Parathyroid adenoma (tissue), 2 donors: ENCODE measurements around the gene FBXO42.

ENCODE experiments used
- H2AFZ ChIP-seq: fragments of 300-600 bp; sonication (generic); one replicate; pipeline ENCODE4 v1.7.0; 2017; ENCODE audit warnings: antibody characterized with exemption, mild to moderate bottlenecking
- H3K27ac ChIP-seq: fragments of 300-600 bp; sonication (generic); one replicate; pipeline ENCODE4 v1.7.0; 2017
- H3K27me3 ChIP-seq: fragments of 300-600 bp; sonication (generic); one replicate; pipeline ENCODE4 v1.7.0; 2017; ENCODE audit warnings: low read length; ENCODE audit not compliant: control insufficient read depth, insufficient read depth
- H3K36me3 ChIP-seq: fragments of 300-600 bp; sonication (generic); one replicate; pipeline ENCODE4 v1.7.0; 2017; ENCODE audit warnings: low read length; ENCODE audit not compliant: control insufficient read depth, insufficient read depth
- H3K4me1 ChIP-seq: fragments of 300-600 bp; sonication (generic); one replicate; pipeline ENCODE4 v1.7.0; 2017; ENCODE audit warnings: control low read depth
- H3K4me2 ChIP-seq: fragments of 300-600 bp; sonication (generic); one replicate; pipeline ENCODE4 v1.7.0; 2017; ENCODE audit warnings: low read length
- H3K4me3 ChIP-seq: fragments of 300-600 bp; sonication (generic); one replicate; pipeline ENCODE4 v1.7.0; 2017; ENCODE audit warnings: low read depth, low read length
- H3K79me2 ChIP-seq: fragments of 300-600 bp; sonication (generic); one replicate; pipeline ENCODE4 v1.7.0; 2017; ENCODE audit warnings: control low read depth
- H3K9ac ChIP-seq: fragments of 300-600 bp; sonication (generic); one replicate; pipeline ENCODE4 v1.7.0; 2017; ENCODE audit warnings: mild to moderate bottlenecking
- H3K9me3 ChIP-seq: fragments of 300-600 bp; sonication (generic); one replicate; pipeline ENCODE4 v1.7.0; 2017; ENCODE audit warnings: low read length; ENCODE audit not compliant: control insufficient read depth
- TF ChIP-seq, protein P1 (sequence below): fragments of 300-600 bp; sonication (generic); IDR thresholded peaks from one replicate; pipeline ENCODE4 v1.7.0; 2017; ENCODE audit warnings: antibody characterized with exemption, mild to moderate bottlenecking
- donor health status: primary hyperparathyroidism.

Gene FBXO42

GRCh38 chr1:16205334-16205671 lies 147.0 kb downstream of the FBXO42 start:
- no peak overlapping the region for H3K4me3 ChIP-seq
- no peaks in the 10 kb centered on the region for H3K9me3 ChIP-seq
- H3K79me2 ChIP-seq = no peaks in the 10 kb centered on the region
- TF ChIP-seq, protein P1, sequence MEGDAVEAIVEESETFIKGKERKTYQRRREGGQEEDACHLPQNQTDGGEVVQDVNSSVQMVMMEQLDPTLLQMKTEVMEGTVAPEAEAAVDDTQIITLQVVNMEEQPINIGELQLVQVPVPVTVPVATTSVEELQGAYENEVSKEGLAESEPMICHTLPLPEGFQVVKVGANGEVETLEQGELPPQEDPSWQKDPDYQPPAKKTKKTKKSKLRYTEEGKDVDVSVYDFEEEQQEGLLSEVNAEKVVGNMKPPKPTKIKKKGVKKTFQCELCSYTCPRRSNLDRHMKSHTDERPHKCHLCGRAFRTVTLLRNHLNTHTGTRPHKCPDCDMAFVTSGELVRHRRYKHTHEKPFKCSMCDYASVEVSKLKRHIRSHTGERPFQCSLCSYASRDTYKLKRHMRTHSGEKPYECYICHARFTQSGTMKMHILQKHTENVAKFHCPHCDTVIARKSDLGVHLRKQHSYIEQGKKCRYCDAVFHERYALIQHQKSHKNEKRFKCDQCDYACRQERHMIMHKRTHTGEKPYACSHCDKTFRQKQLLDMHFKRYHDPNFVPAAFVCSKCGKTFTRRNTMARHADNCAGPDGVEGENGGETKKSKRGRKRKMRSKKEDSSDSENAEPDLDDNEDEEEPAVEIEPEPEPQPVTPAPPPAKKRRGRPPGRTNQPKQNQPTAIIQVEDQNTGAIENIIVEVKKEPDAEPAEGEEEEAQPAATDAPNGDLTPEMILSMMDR = no peak
- H3K27ac ChIP-seq = no peak overlapping the region
- no peaks in the 10 kb centered on the region for H3K27me3 ChIP-seq
- no peak overlapping the region for H3K4me2 ChIP-seq
- H3K4me1 ChIP-seq = no peaks in the 10 kb centered on the region
- no peaks in the 10 kb centered on the region for H3K36me3 ChIP-seq
- no peak overlapping the region for H2AFZ ChIP-seq
- no peak overlapping the region for H3K9ac ChIP-seq

DNA sequence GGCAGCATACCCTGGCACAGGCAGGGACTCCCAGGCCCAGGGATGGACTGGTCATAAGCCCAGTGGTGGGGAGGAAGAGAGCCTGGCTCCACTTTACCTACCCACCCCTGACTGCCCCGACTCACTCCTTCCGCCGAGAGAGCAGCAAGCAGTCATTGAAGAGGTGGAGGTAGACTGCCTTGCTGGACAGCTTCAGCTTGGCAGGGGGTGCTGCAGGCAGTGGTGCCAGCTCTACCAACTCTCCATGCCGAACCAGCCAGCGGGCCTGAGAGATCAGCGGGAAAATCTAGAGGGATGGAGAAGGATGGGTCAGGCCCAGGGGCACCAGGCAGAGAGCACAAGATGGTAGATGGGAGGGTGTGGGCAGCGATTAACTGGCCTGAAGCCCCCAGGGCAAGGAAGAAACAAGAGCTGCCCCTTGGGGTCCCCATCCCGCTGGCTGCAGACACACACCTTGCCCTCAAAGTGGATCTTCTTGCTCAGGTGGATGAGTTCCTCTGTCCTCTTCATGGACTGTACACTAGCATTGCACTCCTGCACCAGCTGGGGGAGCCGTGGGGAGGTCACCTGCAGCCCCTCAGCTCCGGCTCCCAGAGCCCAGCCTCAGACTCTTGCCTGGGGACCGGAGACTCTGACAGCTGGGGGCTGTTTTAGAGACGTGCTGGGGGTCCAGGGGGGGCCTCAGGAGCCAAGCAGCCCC lies 147.5 kb downstream of the FBXO42 start:
- TF ChIP-seq, protein P1 = peak; percentile 19
- no peak overlapping the region for H3K4me2 ChIP-seq
- no peaks in the 10 kb centered on the region for H3K9me3 ChIP-seq
- H3K9ac ChIP-seq = no peak overlapping the region
- H3K27me3 ChIP-seq = no peaks in the 10 kb centered on the region
- no peak overlapping the region for H3K27ac ChIP-seq
- H3K79me2 ChIP-seq = no peaks in the 10 kb centered on the region
- no peak overlapping the region for H2AFZ ChIP-seq
- H3K36me3 ChIP-seq = no peaks in the 10 kb centered on the region
- no peaks in the 10 kb centered on the region for H3K4me1 ChIP-seq
- H3K4me3 ChIP-seq = no peak overlapping the region

DNA sequence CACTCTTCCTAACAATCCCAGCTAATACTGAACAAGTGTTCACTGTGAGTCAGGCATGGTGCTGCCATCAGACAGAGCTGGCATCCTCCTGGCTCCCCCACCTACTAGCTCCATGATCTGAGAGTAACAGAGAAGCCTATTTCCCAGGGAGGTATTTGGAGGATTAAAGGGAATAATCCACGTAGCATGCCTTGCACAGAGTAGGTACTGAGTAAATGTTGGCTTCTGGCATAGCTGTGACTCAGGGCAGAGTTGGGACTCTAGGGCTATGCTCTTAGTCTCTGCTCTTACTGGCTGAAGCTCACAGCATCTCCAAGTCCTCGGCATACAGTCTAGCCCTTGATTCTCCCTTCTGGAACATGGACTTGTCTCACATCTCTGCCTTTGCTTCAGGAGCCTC lies 148.1 kb downstream of the FBXO42 start:
- H3K9me3 ChIP-seq = no peaks in the 10 kb centered on the region
- H3K27ac ChIP-seq = no peak overlapping the region
- H3K4me3 ChIP-seq = no peak overlapping the region
- no peaks in the 10 kb centered on the region for H3K36me3 ChIP-seq
- H3K4me2 ChIP-seq = no peak overlapping the region
- no peaks in the 10 kb centered on the region for H3K27me3 ChIP-seq
- no peak overlapping the region for H2AFZ ChIP-seq
- no peaks in the 10 kb centered on the region for H3K4me1 ChIP-seq
- TF ChIP-seq, protein P1 = no peak
- H3K9ac ChIP-seq = no peak overlapping the region
- H3K79me2 ChIP-seq = no peaks in the 10 kb centered on the region

DNA sequence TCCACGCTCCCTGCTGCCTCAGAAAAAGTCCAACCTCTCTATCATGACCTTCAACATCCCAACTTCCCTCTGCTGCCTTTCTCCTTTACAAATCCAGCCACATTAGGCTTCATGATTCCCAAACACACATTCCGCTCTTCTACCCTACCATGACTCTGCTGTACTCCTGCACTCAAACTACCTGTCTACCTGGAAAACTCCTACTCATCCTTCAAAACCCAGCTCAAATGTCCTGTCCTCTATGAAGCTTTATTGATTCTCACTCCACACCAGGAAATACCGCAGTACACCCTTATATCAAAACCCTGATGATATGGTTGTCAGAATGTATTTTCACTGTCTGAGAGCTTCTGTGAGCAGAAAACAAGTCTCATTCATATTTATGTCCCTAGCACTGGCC lies 148.7 kb downstream of the FBXO42 start:
- no peak overlapping the region for H2AFZ ChIP-seq
- TF ChIP-seq, protein P1 = no peak
- no peak overlapping the region for H3K27ac ChIP-seq
- no peaks in the 10 kb centered on the region for H3K36me3 ChIP-seq
- H3K4me1 ChIP-seq = no peaks in the 10 kb centered on the region
- H3K79me2 ChIP-seq = no peaks in the 10 kb centered on the region
- H3K27me3 ChIP-seq = no peaks in the 10 kb centered on the region
- no peaks in the 10 kb centered on the region for H3K9me3 ChIP-seq
- H3K9ac ChIP-seq = no peak overlapping the region
- H3K4me3 ChIP-seq = no peak overlapping the region
- no peak overlapping the region for H3K4me2 ChIP-seq
